Epithelial cell of esophagus (primary cell): Measurements from ENCODE around the gene AUH.
"Not testable (repeated sequence)": the region's sequence is repeated elsewhere in the genome, so short reads cannot be mapped to it uniquely, and the experiment has no call there.

Experiments
- DNase-seq: peaks from one replicate; pipeline ENCODE4 v3.0.0; 2010; ENCODE audit warnings: low read depth
- H3K4me3 ChIP-seq: 2 replicates; pipeline ENCODE4 v1.5.1; 2011; ENCODE audit warnings: mild to moderate bottlenecking, low read length, control low read depth
- TF ChIP-seq, protein P1 (sequence below): IDR thresholded peaks from 2 replicates; pipeline ENCODE4 v1.5.1; 2011; ENCODE audit warnings: low read depth, mild to moderate bottlenecking, low read length, control low read depth, inconsistent platforms; ENCODE audit not compliant: insufficient read depth; ENCODE audit errors: missing control alignments

The AUH gene

DNA sequence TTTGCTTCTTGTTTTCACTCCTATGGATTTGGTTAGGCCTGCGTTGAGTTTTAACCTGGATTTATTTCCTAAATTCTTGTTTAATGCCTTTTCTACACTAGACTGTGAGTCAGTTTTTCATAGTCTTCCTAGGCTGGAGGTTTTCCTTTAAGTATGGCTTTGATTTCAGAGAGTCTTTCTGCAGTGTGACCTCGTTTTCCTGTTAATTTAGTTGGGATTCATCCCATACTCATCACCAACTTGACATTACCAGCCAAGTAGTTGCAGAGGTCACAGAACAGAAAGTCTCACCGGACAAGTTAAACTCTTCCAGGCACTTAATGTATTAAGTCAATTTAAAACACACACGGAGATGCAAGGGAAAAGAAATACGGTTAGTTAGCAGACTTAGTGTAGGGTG, 29.7 kb upstream of the AUH start:
- DNase-seq: no peak
- TF ChIP-seq, protein P1, sequence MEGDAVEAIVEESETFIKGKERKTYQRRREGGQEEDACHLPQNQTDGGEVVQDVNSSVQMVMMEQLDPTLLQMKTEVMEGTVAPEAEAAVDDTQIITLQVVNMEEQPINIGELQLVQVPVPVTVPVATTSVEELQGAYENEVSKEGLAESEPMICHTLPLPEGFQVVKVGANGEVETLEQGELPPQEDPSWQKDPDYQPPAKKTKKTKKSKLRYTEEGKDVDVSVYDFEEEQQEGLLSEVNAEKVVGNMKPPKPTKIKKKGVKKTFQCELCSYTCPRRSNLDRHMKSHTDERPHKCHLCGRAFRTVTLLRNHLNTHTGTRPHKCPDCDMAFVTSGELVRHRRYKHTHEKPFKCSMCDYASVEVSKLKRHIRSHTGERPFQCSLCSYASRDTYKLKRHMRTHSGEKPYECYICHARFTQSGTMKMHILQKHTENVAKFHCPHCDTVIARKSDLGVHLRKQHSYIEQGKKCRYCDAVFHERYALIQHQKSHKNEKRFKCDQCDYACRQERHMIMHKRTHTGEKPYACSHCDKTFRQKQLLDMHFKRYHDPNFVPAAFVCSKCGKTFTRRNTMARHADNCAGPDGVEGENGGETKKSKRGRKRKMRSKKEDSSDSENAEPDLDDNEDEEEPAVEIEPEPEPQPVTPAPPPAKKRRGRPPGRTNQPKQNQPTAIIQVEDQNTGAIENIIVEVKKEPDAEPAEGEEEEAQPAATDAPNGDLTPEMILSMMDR: no peak
- H3K4me3 ChIP-seq: no peak overlapping the region

DNA sequence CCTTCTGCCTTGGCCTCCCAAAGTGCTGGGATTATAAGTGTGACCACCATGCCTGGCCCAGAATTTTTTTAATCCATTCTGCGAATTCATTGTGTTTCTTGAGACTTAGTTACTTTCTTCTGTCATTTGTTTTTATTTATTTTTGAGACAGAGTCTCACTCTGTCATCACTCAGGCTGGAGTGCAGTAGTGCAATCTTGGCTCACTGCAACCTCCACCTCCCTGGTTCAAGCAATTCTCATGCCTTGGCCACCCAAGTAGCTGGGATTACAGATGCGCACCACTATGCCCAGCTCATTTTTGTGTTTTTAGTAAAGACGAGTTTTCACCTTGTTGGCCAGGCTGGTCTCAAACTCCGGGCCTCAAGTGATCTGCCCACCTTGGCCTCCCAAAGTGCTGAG, 28.0 kb upstream of the AUH start:
- not testable (repeated sequence) for DNase-seq, H3K4me3 ChIP-seq

DNA sequence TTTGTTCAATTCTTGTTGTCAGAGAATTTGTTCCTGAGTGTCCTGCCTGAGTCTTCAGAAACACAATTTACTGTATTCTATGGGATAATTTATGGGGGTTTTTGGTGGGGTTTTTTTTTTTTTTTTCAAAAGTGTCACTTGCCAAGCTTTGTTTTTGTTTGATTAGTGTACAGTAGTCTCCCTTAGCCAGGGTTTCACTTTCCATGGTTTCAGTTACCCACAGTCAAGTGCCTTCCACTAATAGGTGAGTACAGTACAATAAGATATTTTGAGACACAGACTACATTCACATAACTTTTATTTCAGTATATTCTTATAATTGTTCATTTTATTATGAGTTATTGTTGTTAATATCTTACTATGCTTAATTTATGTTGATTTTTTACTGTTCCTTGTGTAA, 25.0 kb upstream of the AUH start:
- H3K4me3 ChIP-seq: no peak overlapping the region
- TF ChIP-seq, protein P1: no peak
- no peak for DNase-seq

DNA sequence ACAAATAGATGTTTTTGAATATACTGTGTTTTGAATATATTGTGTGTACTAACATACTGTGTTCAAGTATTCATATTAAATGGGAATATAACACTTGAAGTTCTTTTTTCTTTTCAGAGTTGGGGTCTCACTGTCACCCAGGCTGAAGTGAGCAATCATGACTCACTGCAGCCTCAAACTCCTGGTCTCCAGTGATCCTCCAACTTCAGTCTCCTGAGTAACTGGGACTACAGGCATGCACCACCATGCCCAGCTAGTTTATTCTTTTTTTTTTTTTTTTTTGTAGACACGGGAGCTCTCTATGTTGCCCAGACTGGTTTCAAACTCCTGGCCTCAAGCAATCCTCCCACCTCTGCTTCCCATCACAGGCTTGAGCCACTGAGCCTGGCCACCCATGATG, 23.2 kb upstream of the AUH start:
- TF ChIP-seq, protein P1: no peak
- DNase-seq: peak; percentile 54
- no peak overlapping the region for H3K4me3 ChIP-seq

DNA sequence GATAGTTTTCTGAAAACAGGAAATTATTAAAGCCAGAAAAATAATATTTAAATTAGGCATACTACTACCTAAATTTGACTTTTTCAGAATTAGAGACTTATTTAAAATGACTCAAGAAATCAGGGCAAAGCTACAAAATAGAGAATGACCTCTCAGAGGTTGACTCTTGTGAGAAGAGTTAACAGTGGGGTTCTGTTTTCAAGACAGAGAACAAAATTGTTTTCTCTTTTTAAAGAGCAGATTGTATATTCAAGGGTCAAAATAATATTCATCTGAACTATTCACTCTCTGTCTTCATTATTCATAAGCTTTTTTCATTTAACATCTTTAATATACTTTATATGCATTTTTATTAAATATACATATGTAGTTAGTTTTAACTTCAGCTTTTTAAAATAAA, 21.9 kb upstream of the AUH start:
- TF ChIP-seq, protein P1: no peak
- no peak for DNase-seq
- no peak overlapping the region for H3K4me3 ChIP-seq

DNA sequence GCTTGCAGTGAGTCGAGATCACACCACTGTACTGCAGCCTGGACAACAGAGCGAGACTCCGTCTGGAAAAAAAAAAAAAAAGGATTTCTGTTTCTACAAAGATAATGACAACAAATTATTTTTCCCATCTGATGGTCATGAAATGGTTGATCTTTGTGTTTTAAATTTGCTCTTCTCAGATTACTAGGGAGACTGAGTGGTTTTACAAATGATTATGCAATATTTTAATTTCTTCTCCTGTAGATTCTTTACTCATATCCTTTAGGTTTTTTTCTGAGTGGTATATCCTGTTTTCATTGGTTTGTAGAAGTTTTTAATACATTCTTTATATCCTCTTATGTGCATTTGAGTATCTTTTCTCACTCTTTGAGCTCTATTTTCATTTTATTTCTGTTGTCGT, 20.6 kb upstream of the AUH start:
- no peak overlapping the region for H3K4me3 ChIP-seq
- DNase-seq: no peak
- TF ChIP-seq, protein P1: no peak

DNA sequence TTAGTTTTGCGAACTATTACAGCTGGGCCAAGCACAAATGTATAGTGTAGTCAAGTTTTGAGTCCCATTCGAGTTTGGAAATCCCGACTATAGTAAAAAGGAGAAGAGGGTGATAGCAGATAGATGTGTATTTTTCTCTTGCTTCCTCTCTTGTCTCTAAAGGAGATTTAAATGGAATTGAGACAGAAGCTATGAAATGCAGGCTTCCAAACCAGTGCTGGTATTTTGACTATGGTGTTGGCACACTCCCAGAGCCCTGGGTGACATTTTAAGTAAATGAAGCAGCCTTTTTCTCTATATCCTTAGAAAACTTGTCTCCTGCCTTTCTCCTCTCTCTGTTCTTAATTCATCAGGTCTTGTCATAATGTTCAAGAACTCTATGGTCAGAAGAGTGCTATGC, 17.7 kb upstream of the AUH start:
- TF ChIP-seq, protein P1: no peak
- DNase-seq: no peak
- no peak overlapping the region for H3K4me3 ChIP-seq

DNA sequence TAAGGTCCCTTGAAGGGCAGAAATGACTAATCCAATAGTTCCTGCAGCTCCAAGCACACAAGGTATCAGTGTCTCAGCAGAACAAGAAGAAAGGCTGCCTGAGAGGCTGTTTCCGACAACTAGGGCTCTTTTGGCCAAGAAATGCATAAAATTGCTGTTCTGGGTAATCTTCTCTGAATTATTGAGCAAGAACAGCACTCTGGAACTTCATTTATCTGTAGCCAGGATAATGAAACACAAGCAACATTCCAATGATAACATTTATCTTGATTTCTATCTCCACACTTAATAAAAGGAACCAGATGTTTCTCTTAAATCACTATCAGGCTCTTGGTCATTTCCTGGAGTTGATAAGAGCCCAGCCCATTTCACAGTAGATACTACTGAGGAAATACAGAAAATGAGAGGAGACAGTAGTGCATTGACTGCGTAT, 17.0 kb upstream of the AUH start:
- no peak for DNase-seq
- TF ChIP-seq, protein P1: no peak
- H3K4me3 ChIP-seq: no peak overlapping the region

DNA sequence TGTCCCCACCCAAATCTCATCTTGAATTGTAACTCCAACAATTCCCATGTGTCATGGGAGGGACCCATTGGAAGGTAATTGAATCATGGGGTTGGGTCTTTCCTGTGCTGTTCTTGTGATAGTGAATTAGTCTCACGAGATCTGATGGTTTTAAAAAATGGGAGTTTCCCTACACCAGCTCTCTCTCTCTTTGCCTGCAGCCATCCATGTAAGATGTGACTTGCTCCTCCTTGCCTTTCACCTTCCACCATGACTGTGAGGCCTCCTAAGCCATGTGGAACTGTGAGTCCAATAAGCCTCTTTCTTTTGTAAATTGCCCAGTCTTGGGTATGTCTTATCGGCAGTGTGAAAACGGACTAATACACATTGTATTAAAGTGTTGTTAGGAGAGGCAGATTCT, 16.3 kb upstream of the AUH start:
- DNase-seq, H3K4me3 ChIP-seq: not testable (repeated sequence)
